Ascending aorta (tissue), 2 donors: Measurements from ENCODE around the gene MORC2. TPM values are rescaled to one million over a fixed set of nuclear protein-coding genes. Genes with fewer than 3 reads are reported as not detected.

Source experiments
- DNase-seq, 2 donors: peaks; one replicate each; pipeline ENCODE4 v3.0.0-alpha.2; 2019; ENCODE audit warnings: low spot score in 2 of 2
- H3K27ac ChIP-seq, 2 donors: fragments of 200-600 bp; sonication (generic); one replicate each; pipeline ENCODE4 v1.5.1; 2016 to 2017; ENCODE audit warnings: mild to moderate bottlenecking in 1 of 2
- H3K27me3 ChIP-seq: fragments of 200-600 bp; sonication (generic); one replicate; pipeline ENCODE4 v1.5.1; 2017
- H3K36me3 ChIP-seq, 2 donors: fragments of 200-600 bp; sonication (generic); one replicate each; pipeline ENCODE4 v1.5.1; 2016
- H3K4me1 ChIP-seq, 2 donors: fragments of 200-600 bp; sonication (generic); one replicate each; pipeline ENCODE4 v1.5.1; 2016 to 2017; ENCODE audit warnings: mild to moderate bottlenecking in 1 of 2
- H3K4me3 ChIP-seq, 2 donors: fragments of 200-600 bp; sonication (generic); one replicate each; pipeline ENCODE4 v1.5.1; 2016 to 2017; ENCODE audit warnings: mild to moderate bottlenecking in 1 of 2
- H3K9me3 ChIP-seq, 2 donors: fragments of 200-600 bp; sonication (generic); one replicate each; pipeline ENCODE4 v1.5.1; 2016
- intact Hi-C: fragments of 100-400 bp; cut with DNase I; formaldehyde crosslinking; loops from one replicate; pipeline ENCODE4 v1.15.1; 2023
- total RNA-seq: library from RNA; depleted of rRNA; stranded (reverse); fragments of >200 nt; gene quantifications from one replicate; pipeline ENCODE4 v1.1.0, GENCODE V29; 2016
- TF ChIP-seq, protein P1 (sequence below), 3 experiments: fragments of 200-600 bp in 2 of 3; fragments of 450-650 bp in 1 of 3; sonication (generic) in 2 of 3; IDR thresholded peaks; one replicate each; pipeline ENCODE4 v1.5.1; 2016 to 2019; ENCODE audit warnings: antibody characterized with exemption in 3 of 3, mild to moderate bottlenecking in 1 of 3, moderate library complexity in 1 of 3

MORC2 gene
- total RNA-seq, 1 donor from 2014 or later: 38.6 TPM

DNA sequence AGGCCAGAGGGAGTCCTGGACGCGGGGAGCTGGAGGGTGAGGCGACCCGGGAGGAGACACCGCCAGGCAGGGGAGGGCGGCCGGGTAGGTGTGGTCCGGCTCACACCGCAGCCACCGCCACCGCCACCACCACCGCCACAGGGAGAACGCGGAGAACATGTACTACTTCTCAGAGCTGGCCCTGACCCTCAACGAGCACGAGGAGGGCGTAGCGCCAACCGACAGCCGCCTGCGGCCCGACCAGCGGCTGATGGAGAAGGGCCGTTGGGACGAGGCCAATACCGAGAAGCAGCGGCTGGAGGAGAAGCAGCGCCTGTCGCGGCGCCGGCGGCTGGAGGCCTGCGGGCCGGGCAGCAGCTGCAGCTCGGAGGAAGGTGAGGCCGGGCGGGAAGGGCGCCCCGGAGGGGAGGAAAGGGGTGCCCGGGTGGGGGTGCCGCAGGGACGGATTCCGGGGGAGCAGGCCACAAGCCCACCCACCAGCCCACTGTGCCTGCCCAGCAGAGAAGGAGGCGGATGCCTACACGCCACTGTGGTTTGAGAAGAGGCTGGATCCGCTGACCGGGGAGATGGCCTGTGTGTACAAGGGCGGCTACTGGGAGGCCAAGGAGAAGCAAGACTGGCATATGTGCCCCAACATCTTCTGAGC lies 62.8 kb downstream of the MORC2 start:
- H3K36me3 ChIP-seq: peaks cover 0 to 12% of the 10 kb centered on the region in 2 donors
- intact Hi-C loops: no loop called here

DNA sequence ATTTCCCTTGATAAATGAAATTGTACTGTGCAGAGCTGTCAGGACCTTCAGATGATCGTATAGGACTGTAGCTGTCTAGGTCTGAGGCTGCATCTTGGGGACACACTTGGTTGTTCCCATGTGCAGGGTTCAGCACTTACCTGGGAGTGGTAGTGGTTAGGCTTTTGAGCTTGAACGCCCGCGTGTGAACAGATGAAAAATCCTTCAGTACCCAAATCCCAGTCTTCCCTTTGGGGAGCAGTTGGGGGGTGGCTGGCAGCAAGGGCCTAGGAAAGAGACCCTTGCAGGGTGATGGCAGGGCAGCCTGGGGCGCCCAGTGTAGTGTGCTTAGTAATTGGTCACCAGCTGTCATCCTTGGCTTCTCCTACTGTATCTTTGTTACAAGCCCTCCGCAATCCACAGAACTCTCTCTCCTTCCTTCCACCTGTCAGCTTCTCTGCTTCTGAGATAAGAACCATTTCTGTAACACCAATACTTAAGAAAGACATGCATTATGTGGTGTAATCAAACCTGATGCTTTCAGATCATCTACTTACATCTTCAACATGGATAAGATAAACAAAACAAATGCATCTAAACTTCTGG lies 64.6 kb downstream of the MORC2 start:
- TF ChIP-seq, protein P1, sequence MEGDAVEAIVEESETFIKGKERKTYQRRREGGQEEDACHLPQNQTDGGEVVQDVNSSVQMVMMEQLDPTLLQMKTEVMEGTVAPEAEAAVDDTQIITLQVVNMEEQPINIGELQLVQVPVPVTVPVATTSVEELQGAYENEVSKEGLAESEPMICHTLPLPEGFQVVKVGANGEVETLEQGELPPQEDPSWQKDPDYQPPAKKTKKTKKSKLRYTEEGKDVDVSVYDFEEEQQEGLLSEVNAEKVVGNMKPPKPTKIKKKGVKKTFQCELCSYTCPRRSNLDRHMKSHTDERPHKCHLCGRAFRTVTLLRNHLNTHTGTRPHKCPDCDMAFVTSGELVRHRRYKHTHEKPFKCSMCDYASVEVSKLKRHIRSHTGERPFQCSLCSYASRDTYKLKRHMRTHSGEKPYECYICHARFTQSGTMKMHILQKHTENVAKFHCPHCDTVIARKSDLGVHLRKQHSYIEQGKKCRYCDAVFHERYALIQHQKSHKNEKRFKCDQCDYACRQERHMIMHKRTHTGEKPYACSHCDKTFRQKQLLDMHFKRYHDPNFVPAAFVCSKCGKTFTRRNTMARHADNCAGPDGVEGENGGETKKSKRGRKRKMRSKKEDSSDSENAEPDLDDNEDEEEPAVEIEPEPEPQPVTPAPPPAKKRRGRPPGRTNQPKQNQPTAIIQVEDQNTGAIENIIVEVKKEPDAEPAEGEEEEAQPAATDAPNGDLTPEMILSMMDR (IDR thresholded peaks at IDR 0.05): no peak
- no peak overlapping the region for H3K27ac ChIP-seq
- DNase-seq: no peak
- intact Hi-C loops: no loop called here
- no peaks in the 10 kb centered on the region for H3K27me3 ChIP-seq
- no peak overlapping the region for H3K4me3 ChIP-seq
- H3K36me3 ChIP-seq: peaks cover 0 to 15% of the 10 kb centered on the region in 2 donors
- no peaks in the 10 kb centered on the region for H3K4me1 ChIP-seq
- peaks cover 11 to 16% of the 10 kb centered on the region in 2 donors for H3K9me3 ChIP-seq

More for the DNA sequence above, 62.8 kb downstream of the MORC2 start:
- H3K4me1 ChIP-seq: no peaks in the 10 kb centered on the region
- H3K27me3 ChIP-seq: no peaks in the 10 kb centered on the region
- no peaks in the 10 kb centered on the region for H3K9me3 ChIP-seq
- DNase-seq: no peak
- no peak overlapping the region for H3K4me3 ChIP-seq
- H3K27ac ChIP-seq: no peak overlapping the region
- TF ChIP-seq, protein P1 (IDR thresholded peaks at IDR 0.05): no peak

DNA sequence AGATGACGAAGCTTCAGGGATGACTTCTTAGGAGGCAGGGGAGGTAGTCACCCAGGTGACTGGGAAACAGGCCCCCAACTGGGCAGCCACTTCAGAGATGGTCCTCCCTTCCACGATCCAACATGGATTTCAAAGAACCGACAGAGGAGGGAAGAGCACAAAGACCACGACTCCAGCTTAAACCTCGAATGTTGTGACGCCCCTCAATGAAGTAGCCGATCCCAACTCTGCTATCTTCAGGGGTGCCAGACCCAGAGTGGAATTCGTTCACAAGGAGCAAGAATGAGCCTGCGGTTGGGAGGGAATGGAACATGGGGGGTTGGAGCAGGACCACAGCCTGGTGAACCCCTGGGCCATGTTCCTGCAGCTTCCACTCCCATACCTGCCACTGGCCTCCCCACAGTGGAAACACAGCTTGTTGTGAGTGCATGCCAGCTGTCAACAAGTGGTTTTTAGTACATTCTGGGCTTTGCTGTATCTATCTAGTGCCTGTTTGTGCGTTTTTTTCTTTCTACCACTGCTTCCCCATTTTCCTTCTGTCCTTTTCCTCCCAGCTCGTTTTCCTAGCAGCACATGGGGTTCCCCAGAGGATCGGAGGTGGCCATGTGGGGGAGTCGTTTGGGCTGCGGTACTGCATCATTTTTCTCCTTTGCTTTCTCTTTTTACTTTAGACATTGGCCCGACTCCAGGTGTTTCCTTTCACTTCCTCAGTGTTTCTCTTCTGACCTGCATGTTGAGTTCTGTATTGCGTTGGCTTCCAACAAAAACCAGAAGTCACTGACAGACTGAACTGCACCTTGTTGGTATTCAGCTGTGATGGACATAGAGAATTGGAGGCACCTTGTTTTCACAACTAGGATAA lies 65.8 kb downstream of the MORC2 start:
- intact Hi-C loops: no loop called here
- no peak for DNase-seq
- TF ChIP-seq, protein P1 (IDR thresholded peaks at IDR 0.05): no peak
- Histone ChIP-seq H3K36me3 (peaks cover 0 to 14% of the 10 kb centered on the region in 2 donors), H3K27ac (no peak overlapping the region), H3K4me1 (no peaks in the 10 kb centered on the region), H3K27me3 (no peaks in the 10 kb centered on the region), H3K4me3 (no peak overlapping the region), H3K9me3 (peaks cover 11 to 24% of the 10 kb centered on the region in 2 donors)

DNA sequence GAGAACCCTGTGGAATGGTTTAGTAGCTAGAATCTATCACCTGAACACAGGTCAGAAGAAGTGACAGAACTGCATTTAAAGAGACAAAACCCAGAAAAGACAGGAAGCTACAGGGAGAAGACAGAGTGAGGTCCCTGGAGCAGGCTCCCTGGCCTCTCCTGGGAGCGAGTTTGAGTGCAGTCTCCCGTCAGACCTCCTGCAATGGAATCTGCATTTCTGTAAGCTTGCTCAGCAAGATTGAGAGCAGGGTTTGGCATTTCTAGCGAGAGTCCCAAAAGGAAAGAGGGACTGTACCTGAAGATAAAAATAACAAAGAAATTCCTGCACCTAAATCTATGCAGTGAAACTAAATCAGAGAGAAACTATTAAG lies 74.2 kb downstream of the MORC2 start:
- Histone ChIP-seq H3K4me3 (no peak overlapping the region), H3K9me3 (peaks cover 4 to 13% of the 10 kb centered on the region in 2 donors), H3K4me1 (no peaks in the 10 kb centered on the region), H3K36me3 (peaks cover 2 to 4% of the 10 kb centered on the region in 2 donors), H3K27me3 (no peaks in the 10 kb centered on the region), H3K27ac (no peak overlapping the region)
- no peak for DNase-seq
- intact Hi-C loops: no loop called here
- TF ChIP-seq, protein P1 (IDR thresholded peaks at IDR 0.05): no peak

DNA sequence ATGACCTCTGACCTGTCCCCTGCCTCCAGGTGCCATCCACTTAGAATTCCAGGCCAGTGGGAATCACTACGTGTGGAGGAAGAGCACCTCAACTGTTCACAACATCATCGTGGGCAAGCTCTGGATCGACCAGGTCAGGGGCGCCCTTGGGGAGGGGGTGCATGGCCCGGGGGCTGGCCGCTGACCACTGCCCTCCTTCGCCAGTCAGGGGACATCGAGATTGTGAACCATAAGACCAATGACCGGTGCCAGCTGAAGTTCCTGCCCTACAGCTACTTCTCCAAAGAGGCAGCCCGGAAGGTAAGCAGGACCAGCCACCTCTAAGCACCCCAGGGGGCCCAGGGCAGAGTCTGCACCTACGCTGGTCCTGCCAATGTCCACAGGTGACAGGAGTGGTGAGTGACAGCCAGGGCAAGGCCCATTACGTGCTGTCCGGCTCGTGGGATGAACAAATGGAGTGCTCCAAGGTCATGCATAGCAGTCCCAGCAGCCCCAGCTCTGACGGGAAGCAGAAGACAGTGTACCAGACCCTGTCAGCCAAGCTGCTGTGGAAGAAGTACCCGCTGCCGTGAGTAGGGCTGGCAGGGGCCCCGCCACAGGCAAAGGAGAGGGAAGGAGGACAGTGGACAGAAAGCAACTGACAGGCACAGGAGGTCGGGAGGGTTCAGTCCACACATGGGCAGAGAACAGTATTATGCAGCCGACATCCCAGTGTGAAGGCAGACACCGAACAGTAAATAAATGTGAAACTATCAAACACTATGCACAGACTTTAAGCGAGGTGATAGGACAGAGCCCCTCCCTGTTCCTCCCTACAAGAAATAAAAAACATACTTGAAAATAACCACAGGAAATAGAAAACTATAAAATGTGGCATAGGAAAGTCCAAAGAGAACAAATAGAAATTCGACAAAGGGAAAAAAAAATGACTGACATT lies 74.9 kb downstream of the MORC2 start:
- TF ChIP-seq, protein P1 (IDR thresholded peaks at IDR 0.05): no peak
- peak in 1 of 2 donors; percentile 58 for DNase-seq
- Histone ChIP-seq H3K27ac (no peak overlapping the region), H3K4me3 (no peak overlapping the region), H3K9me3 (peaks cover 0 to 6% of the 10 kb centered on the region in 2 donors), H3K27me3 (no peaks in the 10 kb centered on the region), H3K4me1 (no peaks in the 10 kb centered on the region), H3K36me3 (peaks cover 0 to 5% of the 10 kb centered on the region in 2 donors)
- intact Hi-C loops: no loop called here
